ENCODE measurements around the gene SEMA7A.

GRCh38 chr15:74417670-74418069 lies 16.1 kb downstream of the SEMA7A start:
- TF ChIP-seq EZH2 (IDR thresholded peaks at IDR 0.05; ENCODE audit: borderline replicate concordance, low read length) (no peak), CTCF (IDR thresholded peaks at IDR 0.05; ENCODE audit: low read length) (no peak)
